Activated CD4-positive, alpha-beta T cell treated with anti-CD3 and anti-CD28 coated beads for 36 hours (primary cell): ENCODE results near the gene PHYH. TPM values are rescaled to one million over a fixed set of nuclear protein-coding genes. Genes with fewer than 3 reads are reported as not detected.
A peak's percentile ranks its signal among the peaks of the same experiment; 100 is the strongest.
"Not testable (repeated sequence)": the region's sequence is repeated elsewhere in the genome, so short reads cannot be mapped to it uniquely, and the experiment has no call there.

Experiments used
- ATAC-seq: fragments of 200-7000 bp; cut with Tn5 transposase; one replicate; pipeline ENCODE4 v1.10.0; 2021; ENCODE audit warnings: mild to moderate bottlenecking, moderate library complexity
- CTCF ChIA-PET: fragments of 350-600 bp; sonication (Branson Sonifier 250); formaldehyde crosslinking; loops from one replicate; lab custom pipeline; 2021; ENCODE audit warnings: antibody characterized with exemption; lab: Charles Lee
- POLR2A ChIA-PET: fragments of 350-600 bp; sonication (Branson Sonifier 250); formaldehyde crosslinking; loops from one replicate; lab custom pipeline; 2021; ENCODE audit warnings: antibody characterized with exemption, inconsistent platforms; lab: Charles Lee
- DNase-seq: peaks from one replicate; pipeline ENCODE4 v3.0.0-alpha.2; 2020
- H3K27ac Mint-ChIP-seq: one replicate; pipeline ENCODE4 v1.8.0; 2021; ENCODE audit warnings: mixed read lengths
- H3K27me3 Mint-ChIP-seq: one replicate; pipeline ENCODE4 v1.8.0; 2021; ENCODE audit warnings: mixed read lengths
- H3K36me3 Mint-ChIP-seq: one replicate; pipeline ENCODE4 v1.8.0; 2021; ENCODE audit warnings: low read depth, mixed read lengths
- H3K4me1 Mint-ChIP-seq: one replicate; pipeline ENCODE4 v1.8.0; 2021; ENCODE audit warnings: mixed read lengths
- H3K4me3 Mint-ChIP-seq: one replicate; pipeline ENCODE4 v1.8.0; 2021; ENCODE audit warnings: mild to moderate bottlenecking, moderate library complexity, mixed read lengths
- H3K9me3 Mint-ChIP-seq: one replicate; pipeline ENCODE4 v1.8.0; 2021; ENCODE audit warnings: low read depth, mixed read lengths
- intact Hi-C, 2 experiments: fragments of 100-400 bp; cut with DNase I in 1 of 2; cut with micrococcal nuclease in 1 of 2; formaldehyde crosslinking; loops; one replicate each; pipeline versions ENCODE4 v1.14.2 to v1.15.1; 2022 to 2024; cut with DNase I, micrococcal nuclease
- total RNA-seq, 2 experiments: library from RNA; stranded (reverse); gene quantifications; one replicate each; pipeline ENCODE4 v1.2.3, GENCODE V29; 2021

Gene PHYH
- total RNA-seq, 2 experiments from 2014 or later, result 11.7 to 12.8 TPM

DNA sequence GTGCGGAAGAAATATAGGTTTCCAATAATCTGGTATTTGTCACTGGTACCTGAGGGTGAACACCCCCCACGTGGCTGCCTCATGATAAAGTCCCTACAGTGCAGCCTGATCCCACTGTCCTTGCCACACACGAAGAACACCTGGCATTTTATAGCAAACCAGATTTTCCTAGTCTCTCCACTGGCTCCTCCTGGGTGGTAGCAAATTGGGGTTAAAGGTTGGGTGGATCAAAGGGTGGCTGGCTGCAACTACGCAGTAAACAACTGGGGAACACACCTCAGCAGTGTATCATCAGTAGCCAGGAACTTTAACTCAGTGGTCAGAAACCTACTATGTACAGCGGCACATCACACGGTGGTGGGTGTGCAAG lies 37.9 kb upstream of the PHYH start:
- Mint-ChIP-seq H3K4me3 (no peak overlapping the region), H3K4me1 (peaks cover 35% of the 10 kb centered on the region), H3K27me3 (no peaks in the 10 kb centered on the region), H3K36me3 (peaks cover 43% of the 10 kb centered on the region), H3K9me3 (no peaks in the 10 kb centered on the region), H3K27ac (peak overlapping the region; percentile 24)
- ChIA-PET CTCF (interaction anchor here (0.9 to 1.3 kb wide), 2 partner anchors 34 to 35 kb away, joined by 3 read pairs; no protein-coding TSS in a partner anchor), POLR2A (no interaction called here)
- no peak for DNase-seq
- intact Hi-C loops, result no loop called here
- ATAC-seq, result no peak

DNA sequence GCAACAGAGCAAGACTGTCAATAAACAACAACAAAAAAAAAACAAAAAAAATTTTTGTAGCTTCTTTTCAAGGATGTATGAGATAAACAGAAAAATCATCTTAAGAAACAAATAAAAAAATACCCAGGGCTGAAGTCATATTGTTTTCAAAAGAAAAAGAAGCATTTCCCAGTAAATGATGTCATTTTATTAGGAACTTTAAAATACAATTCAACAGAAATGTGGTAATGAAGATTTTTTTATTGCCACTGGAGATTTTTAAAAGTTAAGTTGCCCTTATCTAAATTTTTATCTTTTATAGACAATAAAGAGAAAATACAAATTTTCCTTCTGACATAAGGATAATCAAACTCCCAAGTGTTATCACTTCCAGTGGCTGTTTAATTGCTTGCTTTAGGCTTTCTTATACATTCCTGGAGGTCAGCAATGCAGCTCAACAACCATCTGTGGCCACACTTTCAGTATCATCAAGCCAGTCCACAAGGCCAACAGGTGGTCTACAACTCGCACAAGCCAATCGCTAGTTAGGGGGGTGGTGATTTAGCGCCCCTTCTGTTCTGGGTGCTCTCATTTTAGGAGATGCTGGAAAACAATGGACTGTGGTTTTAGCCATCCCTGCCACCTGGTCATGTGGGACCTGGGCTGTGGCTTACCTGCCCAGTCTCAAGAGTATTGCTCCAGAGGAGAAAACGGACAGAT lies 37.4 kb upstream of the PHYH start:
- H3K27me3 Mint-ChIP-seq, result no peaks in the 10 kb centered on the region
- H3K9me3 Mint-ChIP-seq, result no peaks in the 10 kb centered on the region
- CTCF ChIA-PET, result interaction anchor here (1.3 kb wide), 1 partner anchor 35 kb away, joined by 3 read pairs; no protein-coding TSS in a partner anchor
- no peak overlapping the region for H3K27ac Mint-ChIP-seq
- peaks cover 34% of the 10 kb centered on the region for H3K4me1 Mint-ChIP-seq
- intact Hi-C loops, result no loop called here
- ATAC-seq, result no peak
- no peak for DNase-seq
- H3K4me3 Mint-ChIP-seq, result no peak overlapping the region
- POLR2A ChIA-PET, result no interaction called here
- H3K36me3 Mint-ChIP-seq, result peaks cover 41% of the 10 kb centered on the region

GRCh38 chr10:13335881-13336280 lies 36.0 kb upstream of the PHYH start:
- H3K36me3 Mint-ChIP-seq, result peaks cover 53% of the 10 kb centered on the region
- no peaks in the 10 kb centered on the region for H3K27me3 Mint-ChIP-seq
- no peaks in the 10 kb centered on the region for H3K9me3 Mint-ChIP-seq
- H3K4me3 Mint-ChIP-seq, result no peak overlapping the region
- DNase-seq (no peak), ATAC-seq (no peak)
- H3K27ac Mint-ChIP-seq, result no peak overlapping the region
- ChIA-PET CTCF (no interaction called here), POLR2A (interaction anchor here (0.6 kb wide), 1 partner anchor 49 kb away, joined by 3 read pairs; no protein-coding TSS in a partner anchor)
- H3K4me1 Mint-ChIP-seq, result peaks cover 25% of the 10 kb centered on the region
- intact Hi-C loops, result no loop called here

- H3K27me3 Mint-ChIP-seq, result no peaks in the 10 kb centered on the region
- intact Hi-C loops, result no loop called here
- no peak overlapping the region for H3K4me3 Mint-ChIP-seq
- ChIA-PET POLR2A (no interaction called here), CTCF (no interaction called here)
- H3K9me3 Mint-ChIP-seq, result no peaks in the 10 kb centered on the region
- H3K4me1 Mint-ChIP-seq, result peaks cover 16% of the 10 kb centered on the region
- H3K27ac Mint-ChIP-seq, result no peak overlapping the region
- peaks cover 58% of the 10 kb centered on the region for H3K36me3 Mint-ChIP-seq
- DNase-seq, result no peak
- no peak for ATAC-seq
These were observed 34.7 kb upstream of the PHYH start for GRCh38 chr10:13334556-13334955.

DNA sequence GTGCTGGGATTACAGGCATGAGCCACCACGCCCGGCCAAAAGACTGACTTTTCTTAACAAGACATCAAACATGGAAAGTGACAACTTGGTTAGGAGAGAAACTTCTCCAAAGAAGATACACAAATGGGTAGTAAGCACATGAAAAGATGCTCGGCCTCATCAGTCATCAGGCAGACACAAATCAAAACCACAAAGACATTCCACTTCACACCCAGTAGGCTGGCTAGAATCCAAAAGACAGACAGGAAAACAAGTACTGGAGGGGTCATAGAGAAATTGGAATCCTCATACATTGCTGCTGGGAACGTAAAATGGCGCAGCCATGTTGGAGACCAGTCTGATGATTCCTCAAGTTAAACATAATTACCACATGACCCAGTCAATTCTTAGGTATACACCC lies 31.8 kb upstream of the PHYH start:
- no peaks in the 10 kb centered on the region for H3K27me3 Mint-ChIP-seq
- no peak overlapping the region for H3K27ac Mint-ChIP-seq
- H3K4me1 Mint-ChIP-seq, result no peaks in the 10 kb centered on the region
- no peak for DNase-seq
- POLR2A ChIA-PET, result no interaction called here
- CTCF ChIA-PET, result no interaction called here
- H3K9me3 Mint-ChIP-seq, result no peaks in the 10 kb centered on the region
- intact Hi-C loops, result no loop called here
- ATAC-seq, result no peak
- H3K4me3 Mint-ChIP-seq, result no peak overlapping the region
- H3K36me3 Mint-ChIP-seq, result peaks cover 62% of the 10 kb centered on the region

DNA sequence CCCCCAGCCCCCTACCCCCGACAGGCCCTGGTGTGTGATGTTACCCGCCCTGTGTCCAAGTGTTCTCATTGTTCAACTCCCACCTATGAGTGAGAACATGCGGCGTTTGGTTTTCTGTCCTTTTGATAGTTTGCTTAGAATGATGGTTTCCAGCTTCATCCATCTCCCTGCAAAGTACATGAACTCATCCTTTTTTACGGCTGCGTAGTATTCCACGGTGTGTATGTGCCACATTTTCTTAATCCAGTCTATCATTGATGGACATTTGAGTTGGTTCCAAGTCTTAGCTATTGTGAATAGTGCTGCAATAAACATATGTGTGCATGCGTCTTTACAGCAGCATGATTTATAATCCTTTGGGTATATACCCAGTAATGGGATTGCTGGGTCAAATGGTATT lies 31.1 kb upstream of the PHYH start:
- CTCF ChIA-PET, result interaction anchor here (0.6 kb wide), 1 partner anchor 74 kb away, joined by 3 read pairs; no protein-coding TSS in a partner anchor

GRCh38 chr10:13329565-13329964 lies 29.7 kb upstream of the PHYH start:
- Mint-ChIP-seq H3K4me1 (no peaks in the 10 kb centered on the region), H3K36me3 (peaks cover 68% of the 10 kb centered on the region), H3K27me3 (no peaks in the 10 kb centered on the region), H3K4me3 (no peak overlapping the region), H3K27ac (no peak overlapping the region), H3K9me3 (no peaks in the 10 kb centered on the region)
- ChIA-PET CTCF (interaction anchor here (1.5 to 1.6 kb wide), 2 partner anchors 27 to 62 kb away, joined by 3 to 4 read pairs; no protein-coding TSS in a partner anchor), POLR2A (no interaction called here)
- ATAC-seq (no peak), DNase-seq (no peak)
- intact Hi-C loops, result no loop called here

More for the DNA sequence above, 31.1 kb upstream of the PHYH start:
- H3K9me3 Mint-ChIP-seq, DNase-seq, POLR2A ChIA-PET, H3K4me3 Mint-ChIP-seq, ATAC-seq, H3K27me3 Mint-ChIP-seq, intact Hi-C loops, H3K27ac Mint-ChIP-seq, H3K4me1 Mint-ChIP-seq: not testable (repeated sequence)
- peaks cover 64% of the 10 kb centered on the region for H3K36me3 Mint-ChIP-seq

- CTCF ChIA-PET, result no interaction called here
- no peak for ATAC-seq
- no peaks in the 10 kb centered on the region for H3K4me1 Mint-ChIP-seq
- no peak for DNase-seq
- POLR2A ChIA-PET, result no interaction called here
- H3K27me3 Mint-ChIP-seq, result no peaks in the 10 kb centered on the region
- no peaks in the 10 kb centered on the region for H3K9me3 Mint-ChIP-seq
- H3K27ac Mint-ChIP-seq, result no peak overlapping the region
- H3K36me3 Mint-ChIP-seq, result peaks cover 67% of the 10 kb centered on the region
- no peak overlapping the region for H3K4me3 Mint-ChIP-seq
- intact Hi-C loops, result no loop called here
These were observed 28.7 kb upstream of the PHYH start for GRCh38 chr10:13328613-13329012.

DNA sequence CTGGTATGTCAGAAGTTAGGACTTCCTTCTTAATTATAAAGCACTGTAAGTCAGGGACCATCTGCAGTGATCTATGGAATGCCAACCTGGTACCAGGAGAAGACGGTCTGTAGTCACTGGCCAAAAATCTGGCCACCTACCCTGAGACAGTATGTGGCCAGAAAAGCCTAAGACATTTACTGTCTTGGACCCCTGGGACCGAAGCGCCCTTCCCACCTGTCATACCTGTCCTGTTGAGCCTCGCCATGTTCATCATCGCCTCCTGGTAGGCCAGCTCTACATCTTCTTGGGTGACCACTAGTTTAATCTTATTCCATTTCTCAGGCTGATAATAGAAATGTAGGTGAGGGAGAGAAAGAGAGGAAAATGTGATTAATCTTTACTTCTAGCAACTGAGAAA lies 28.3 kb upstream of the PHYH start:
- no peaks in the 10 kb centered on the region for H3K27me3 Mint-ChIP-seq
- H3K27ac Mint-ChIP-seq, result no peak overlapping the region
- CTCF ChIA-PET, result no interaction called here
- intact Hi-C loops, result no loop called here
- no peak for DNase-seq
- no peak for ATAC-seq
- H3K36me3 Mint-ChIP-seq, result peaks cover 64% of the 10 kb centered on the region
- POLR2A ChIA-PET, result no interaction called here
- no peak overlapping the region for H3K4me3 Mint-ChIP-seq
- no peaks in the 10 kb centered on the region for H3K4me1 Mint-ChIP-seq
- H3K9me3 Mint-ChIP-seq, result no peaks in the 10 kb centered on the region

- Mint-ChIP-seq H3K4me3 (no peak overlapping the region), H3K27ac (no peak overlapping the region), H3K9me3 (no peaks in the 10 kb centered on the region), H3K36me3 (peaks cover 69% of the 10 kb centered on the region), H3K4me1 (no peaks in the 10 kb centered on the region), H3K27me3 (no peaks in the 10 kb centered on the region)
- no peak for DNase-seq
- no peak for ATAC-seq
- ChIA-PET CTCF (no interaction called here), POLR2A (interaction anchor here (0.7 kb wide), 1 partner anchor 25 kb away, joined by 3 read pairs; no protein-coding TSS in a partner anchor)
- intact Hi-C loops, result no loop called here
These were observed 27.7 kb upstream of the PHYH start for GRCh38 chr10:13327534-13327933.

- Mint-ChIP-seq H3K27ac (no peak overlapping the region), H3K36me3 (peaks cover 46% of the 10 kb centered on the region), H3K4me1 (no peaks in the 10 kb centered on the region), H3K4me3 (no peak overlapping the region), H3K9me3 (no peaks in the 10 kb centered on the region), H3K27me3 (no peaks in the 10 kb centered on the region)
- CTCF ChIA-PET, result no interaction called here
- intact Hi-C loops, result loop anchor here in 1 of 2 experiments (2.0 kb wide), 1 partner anchor 20 kb away; no protein-coding TSS in a partner anchor
- POLR2A ChIA-PET, result no interaction called here
- DNase-seq (no peak), ATAC-seq (no peak)
These were observed 22.8 kb upstream of the PHYH start for GRCh38 chr10:13322615-13323148.

GRCh38 chr10:13321576-13321975 lies 21.7 kb upstream of the PHYH start:
- POLR2A ChIA-PET, result no interaction called here
- no peaks in the 10 kb centered on the region for H3K9me3 Mint-ChIP-seq
- DNase-seq (no peak), ATAC-seq (no peak)
- CTCF ChIA-PET, result no interaction called here
- H3K4me3 Mint-ChIP-seq, result no peak overlapping the region
- peaks cover 47% of the 10 kb centered on the region for H3K36me3 Mint-ChIP-seq
- no peaks in the 10 kb centered on the region for H3K27me3 Mint-ChIP-seq
- no peak overlapping the region for H3K27ac Mint-ChIP-seq
- no peaks in the 10 kb centered on the region for H3K4me1 Mint-ChIP-seq
- intact Hi-C loops, result no loop called here
